ENCODE results near the gene CILP.
"Not testable (repeated sequence)": the region's sequence is repeated elsewhere in the genome, so short reads cannot be mapped to it uniquely, and the experiment has no call there.

CILP gene

GRCh38 chr15:65210770-65211481 is at the start of gene CILP:
Gene CILP, minus strand, starts transcription at chr15:65211473. Its CDS starts 1,718 bp downstream, at chr15:65209755.
- no peak for DNase-seq

- no peak for DNase-seq
Observed at GRCh38 chr15:65260968-65261367, 49.7 kb upstream of the CILP start.

GRCh38 chr15:65259367-65259797 is 48.1 kb upstream of the CILP start:
- no peak for DNase-seq

- DNase-seq: no peak
Observed at GRCh38 chr15:65258375-65259262, 47.3 kb upstream of the CILP start.

- DNase-seq: no peak
Observed at GRCh38 chr15:65255486-65256140, 44.3 kb upstream of the CILP start.

GRCh38 chr15:65254758-65255157 is 43.5 kb upstream of the CILP start:
- DNase-seq: no peak

- DNase-seq: no peak
Observed at GRCh38 chr15:65254356-65254755, 43.1 kb upstream of the CILP start.

GRCh38 chr15:65249641-65250040 is 38.4 kb upstream of the CILP start:
- DNase-seq: no peak

- DNase-seq: no peak
Observed at GRCh38 chr15:65248511-65249255, 37.4 kb upstream of the CILP start.

GRCh38 chr15:65246939-65247338 is 35.7 kb upstream of the CILP start:
- DNase-seq: no peak

- no peak for DNase-seq
Observed at GRCh38 chr15:65246026-65246714, 34.9 kb upstream of the CILP start.

GRCh38 chr15:65245096-65245856 is 34.0 kb upstream of the CILP start:
- DNase-seq: peak; percentile 60

- no peak for DNase-seq
Observed at GRCh38 chr15:65244638-65245037, 33.4 kb upstream of the CILP start.

GRCh38 chr15:65236443-65236842 is 25.2 kb upstream of the CILP start:
- not testable (repeated sequence) for DNase-seq

- DNase-seq: no peak
Observed at GRCh38 chr15:65233696-65234095, 22.4 kb upstream of the CILP start.

GRCh38 chr15:65232520-65232919 is 21.2 kb upstream of the CILP start:
- no peak for DNase-seq

GRCh38 chr15:65231306-65231705 is 20.0 kb upstream of the CILP start:
- DNase-seq: no peak

- DNase-seq: not testable (repeated sequence)
Observed at GRCh38 chr15:65226901-65227300, 15.6 kb upstream of the CILP start.

GRCh38 chr15:65226221-65226620 is 14.9 kb upstream of the CILP start:
- no peak for DNase-seq

GRCh38 chr15:65223996-65224395 is 12.7 kb upstream of the CILP start:
- no peak for DNase-seq

- peak; percentile 12 for DNase-seq
Observed at GRCh38 chr15:65222891-65223290, 11.6 kb upstream of the CILP start.
